Measurements from ENCODE around the gene KDM6B. TPM values are rescaled to one million over a fixed set of nuclear protein-coding genes. Genes with fewer than 3 reads are reported as not detected.

KDM6B gene
- total RNA-seq, 1 experiment from 2014 or later, result 0.27 TPM

Other genes with a start within 250 kb of the KDM6B start
- not detected in 2 replicates for gene SOX15, start 244.1 kb upstream of the KDM6B start, total RNA-seq (2014; rRNA removed; shearing (Covaris generic); ENCODE audit: low replicate concordance)
- 45.5 and 48.8 TPM in 2 replicates for gene FXR2, start 219.3 kb upstream of the KDM6B start, total RNA-seq (2014; rRNA removed; shearing (Covaris generic); ENCODE audit: low replicate concordance)
- gene SAT2, start 206.4 kb upstream of the KDM6B start, total RNA-seq (2014; rRNA removed; shearing (Covaris generic); ENCODE audit: low replicate concordance), result 49.8 and 51.8 TPM in 2 replicates
- gene SHBG, start 204.1 kb upstream of the KDM6B start, total RNA-seq (2014; rRNA removed; shearing (Covaris generic); ENCODE audit: low replicate concordance), result 0.20 TPM in 1 of 2 replicates, not detected in the other
- gene ATP1B2, start 183.3 kb upstream of the KDM6B start, total RNA-seq (2014; rRNA removed; shearing (Covaris generic); ENCODE audit: low replicate concordance), result not detected in 2 replicates
- 24.4 and 27.3 TPM in 2 replicates for gene TP53, start 146.7 kb upstream of the KDM6B start, total RNA-seq (2014; rRNA removed; shearing (Covaris generic); ENCODE audit: low replicate concordance)
- 18.6 and 23.1 TPM in 2 replicates for gene WRAP53, start 145.7 kb upstream of the KDM6B start, total RNA-seq (2014; rRNA removed; shearing (Covaris generic); ENCODE audit: low replicate concordance)
- not detected in 2 replicates for gene EFNB3, start 129.0 kb upstream of the KDM6B start, total RNA-seq (2014; rRNA removed; shearing (Covaris generic); ENCODE audit: low replicate concordance)
- gene DNAH2, start 116.5 kb upstream of the KDM6B start, total RNA-seq (2014; rRNA removed; shearing (Covaris generic); ENCODE audit: low replicate concordance), result 1.0 TPM in 1 of 2 replicates, not detected in the other
- gene TMEM88, start 20.8 kb downstream of the KDM6B start, total RNA-seq (2014; rRNA removed; shearing (Covaris generic); ENCODE audit: low replicate concordance), result not detected in 2 replicates
- gene NAA38, start 23.3 kb downstream of the KDM6B start, total RNA-seq (2014; rRNA removed; shearing (Covaris generic); ENCODE audit: low replicate concordance), result 52.9 and 61.3 TPM in 2 replicates
- 4.6 and 4.7 TPM in 2 replicates for gene CYB5D1, start 23.8 kb downstream of the KDM6B start, total RNA-seq (2014; rRNA removed; shearing (Covaris generic); ENCODE audit: low replicate concordance)
- gene CHD3, start 54.6 kb downstream of the KDM6B start, total RNA-seq (2014; rRNA removed; shearing (Covaris generic); ENCODE audit: low replicate concordance), result 21.3 and 23.8 TPM in 2 replicates
- gene RNF227, start 82.1 kb downstream of the KDM6B start, total RNA-seq (2014; rRNA removed; shearing (Covaris generic); ENCODE audit: low replicate concordance), result 2.0 and 2.6 TPM in 2 replicates
- 0.29 TPM in 1 of 2 replicates, not detected in the other for gene KCNAB3, start 95.6 kb downstream of the KDM6B start, total RNA-seq (2014; rRNA removed; shearing (Covaris generic); ENCODE audit: low replicate concordance)
- gene TRAPPC1, start 97.7 kb downstream of the KDM6B start, total RNA-seq (2014; rRNA removed; shearing (Covaris generic); ENCODE audit: low replicate concordance), result 0.71 and 6.5 TPM in 2 replicates
- 16.6 and 27.1 TPM in 2 replicates for gene CNTROB, start 98.0 kb downstream of the KDM6B start, total RNA-seq (2014; rRNA removed; shearing (Covaris generic); ENCODE audit: low replicate concordance)
- not detected in 2 replicates for gene GUCY2D, start 168.4 kb downstream of the KDM6B start, total RNA-seq (2014; rRNA removed; shearing (Covaris generic); ENCODE audit: low replicate concordance)
- not detected in 2 replicates for gene ALOX15B, start 204.8 kb downstream of the KDM6B start, total RNA-seq (2014; rRNA removed; shearing (Covaris generic); ENCODE audit: low replicate concordance)

Data from Caki2 (cell line).